Cardiac fibroblast (primary cell): ENCODE results near the gene LANCL3.
"Not testable (repeated sequence)": the region's sequence is repeated elsewhere in the genome, so short reads cannot be mapped to it uniquely, and the experiment has no call there.

Experiments used
- DNase-seq, 2 donors: peaks; one replicate each; pipeline versions ENCODE4 v3.0.0 to v3.0.0-alpha.2; 2010; ENCODE audit warnings: low read depth in 2 of 2
- H3K4me3 ChIP-seq, 2 donors: replicated peaks in 1 of 2; 1 replicate in 1 of 2; 2 replicates in 1 of 2; pipeline ENCODE4 v1.5.1; 2011; ENCODE audit warnings: low read depth in 2 of 2, low read length in 2 of 2, mild to moderate bottlenecking in 2 of 2, moderate library complexity in 1 of 2
- CTCF ChIP-seq: IDR thresholded peaks from one replicate; pipeline ENCODE4 v1.5.1; 2011; ENCODE audit warnings: low read depth, mild to moderate bottlenecking, low read length, inconsistent platforms

Gene LANCL3

GRCh38 chrX:37641859-37642258 is 70.4 kb downstream of the LANCL3 start:
- H3K4me3 ChIP-seq, result no peak overlapping the region
- DNase-seq, result no peak
- TF ChIP-seq CTCF, result no peak

GRCh38 chrX:37644381-37645305 is 73.2 kb downstream of the LANCL3 start:
- H3K4me3 ChIP-seq, result no peak overlapping the region
- TF ChIP-seq CTCF, result no peak
- DNase-seq, result no peak

- H3K4me3 ChIP-seq, result no peak overlapping the region
- DNase-seq, result no peak
- no peak for TF ChIP-seq CTCF
These were observed 74.8 kb downstream of the LANCL3 start for GRCh38 chrX:37646254-37646653.

- H3K4me3 ChIP-seq, DNase-seq: not testable (repeated sequence)
These were observed 79.4 kb downstream of the LANCL3 start for GRCh38 chrX:37650879-37651278.

GRCh38 chrX:37651921-37652452 is 80.5 kb downstream of the LANCL3 start:
- no peak overlapping the region for H3K4me3 ChIP-seq
- no peak for DNase-seq
- TF ChIP-seq CTCF, result no peak

- H3K4me3 ChIP-seq, result no peak overlapping the region
- DNase-seq, result no peak
- TF ChIP-seq CTCF, result no peak
These were observed 81.2 kb downstream of the LANCL3 start for GRCh38 chrX:37652589-37653231.

GRCh38 chrX:37653397-37654085 is 82.1 kb downstream of the LANCL3 start:
- TF ChIP-seq CTCF, result no peak
- H3K4me3 ChIP-seq, result no peak overlapping the region
- no peak for DNase-seq
